ENCODE measurements around the gene IRF4. TPM values are rescaled to one million over a fixed set of nuclear protein-coding genes. Genes with fewer than 3 reads are reported as not detected.

IRF4 gene
- total RNA-seq, 1 donor from 2014 or later, result 6.0 TPM

DNA sequence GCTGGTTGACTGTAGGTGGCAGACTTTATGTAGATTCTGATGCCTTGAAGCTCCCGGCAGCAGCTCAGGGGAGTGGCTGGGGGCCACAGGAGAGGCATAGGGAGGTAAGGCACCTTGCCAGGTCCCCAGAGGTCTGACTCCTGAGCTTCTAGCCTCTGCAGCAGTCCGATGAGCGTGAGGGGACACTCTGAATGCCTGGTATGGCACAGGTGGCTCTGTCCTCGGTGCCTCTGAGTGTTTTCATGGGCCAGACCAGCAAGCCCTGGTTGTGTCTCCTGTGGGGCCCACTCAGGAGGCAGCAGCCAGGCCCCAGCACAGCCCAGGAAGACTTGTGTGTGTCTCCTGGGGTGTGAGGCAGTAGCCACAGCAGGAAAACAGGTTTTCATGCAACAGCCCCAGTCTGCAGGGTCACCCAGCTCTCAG, 39.7 kb upstream of the IRF4 start:
- no peak for ATAC-seq
- Histone ChIP-seq H3K27ac (no peak overlapping the region), H3K9me3 (no peaks in the 10 kb centered on the region), H3K27me3 (ENCODE audit: low read depth) (no peaks in the 10 kb centered on the region), H3K36me3 (peaks cover 38% of the 10 kb centered on the region), H3K4me3 (no peak overlapping the region), H3K4me1 (no peaks in the 10 kb centered on the region)
- DNase-seq, result peak; percentile 44
- intact Hi-C loops (cut with DNase I), result no loop called here
- TF ChIP-seq, protein P1, sequence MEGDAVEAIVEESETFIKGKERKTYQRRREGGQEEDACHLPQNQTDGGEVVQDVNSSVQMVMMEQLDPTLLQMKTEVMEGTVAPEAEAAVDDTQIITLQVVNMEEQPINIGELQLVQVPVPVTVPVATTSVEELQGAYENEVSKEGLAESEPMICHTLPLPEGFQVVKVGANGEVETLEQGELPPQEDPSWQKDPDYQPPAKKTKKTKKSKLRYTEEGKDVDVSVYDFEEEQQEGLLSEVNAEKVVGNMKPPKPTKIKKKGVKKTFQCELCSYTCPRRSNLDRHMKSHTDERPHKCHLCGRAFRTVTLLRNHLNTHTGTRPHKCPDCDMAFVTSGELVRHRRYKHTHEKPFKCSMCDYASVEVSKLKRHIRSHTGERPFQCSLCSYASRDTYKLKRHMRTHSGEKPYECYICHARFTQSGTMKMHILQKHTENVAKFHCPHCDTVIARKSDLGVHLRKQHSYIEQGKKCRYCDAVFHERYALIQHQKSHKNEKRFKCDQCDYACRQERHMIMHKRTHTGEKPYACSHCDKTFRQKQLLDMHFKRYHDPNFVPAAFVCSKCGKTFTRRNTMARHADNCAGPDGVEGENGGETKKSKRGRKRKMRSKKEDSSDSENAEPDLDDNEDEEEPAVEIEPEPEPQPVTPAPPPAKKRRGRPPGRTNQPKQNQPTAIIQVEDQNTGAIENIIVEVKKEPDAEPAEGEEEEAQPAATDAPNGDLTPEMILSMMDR (IDR thresholded peaks at IDR 0.05), result no peak

DNA sequence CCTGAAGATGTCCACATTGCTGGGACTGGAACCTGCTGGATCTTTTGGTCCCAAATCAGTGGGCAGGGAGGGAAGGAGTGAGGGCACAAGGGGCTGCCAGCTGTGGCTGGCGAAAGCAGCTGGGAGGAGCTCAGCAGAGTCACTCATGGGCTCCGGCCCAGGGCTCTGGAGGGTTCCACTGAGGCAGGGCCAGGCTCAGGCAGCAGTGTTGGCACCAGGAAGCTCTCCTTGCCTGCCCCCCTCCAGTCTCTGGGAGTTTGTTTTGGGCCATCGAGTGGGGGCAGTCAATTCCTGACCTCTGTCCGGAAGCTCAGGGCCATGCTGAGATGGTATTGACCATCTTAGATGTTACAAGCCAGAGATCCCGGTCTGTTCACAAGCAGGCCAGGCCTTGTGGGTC, 39.1 kb upstream of the IRF4 start:
- no peaks in the 10 kb centered on the region for H3K4me1 ChIP-seq
- no peak overlapping the region for H3K27ac ChIP-seq
- DNase-seq, result peak; percentile 53
- no peaks in the 10 kb centered on the region for H3K27me3 ChIP-seq (ENCODE audit: low read depth)
- TF ChIP-seq, protein P1 (IDR thresholded peaks at IDR 0.05), result no peak
- no peak overlapping the region for H3K4me3 ChIP-seq
- intact Hi-C loops (cut with DNase I), result no loop called here
- peaks cover 32% of the 10 kb centered on the region for H3K36me3 ChIP-seq
- no peak for ATAC-seq
- no peaks in the 10 kb centered on the region for H3K9me3 ChIP-seq

DNA sequence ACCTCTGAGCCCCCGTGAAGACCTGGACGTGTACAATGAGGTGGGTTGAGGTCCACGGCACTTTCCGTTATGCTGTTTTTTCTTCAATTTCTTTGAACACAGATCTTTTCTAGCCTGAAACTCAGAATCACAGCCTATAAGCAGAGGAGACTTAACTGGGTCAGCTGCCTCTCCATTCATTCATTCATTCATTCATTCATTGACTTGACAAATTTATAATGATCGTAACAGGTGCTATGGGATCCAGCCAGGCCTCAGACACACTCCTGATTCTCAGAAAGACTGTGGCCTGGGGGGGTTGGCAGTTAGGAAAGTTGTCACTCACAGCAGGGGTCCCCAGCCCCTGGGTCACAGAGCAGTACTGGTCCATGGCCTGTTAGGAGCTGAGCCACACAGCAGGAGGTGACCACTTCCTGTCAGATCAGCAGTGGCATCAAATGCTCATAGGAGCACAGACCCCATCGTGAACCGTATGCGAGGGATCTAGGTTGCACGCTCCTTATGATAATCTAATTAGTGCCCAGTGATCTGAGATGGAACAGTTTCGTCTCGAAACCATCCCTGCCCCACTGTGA, 38.6 kb upstream of the IRF4 start:
- no peaks in the 10 kb centered on the region for H3K9me3 ChIP-seq
- peaks cover 27% of the 10 kb centered on the region for H3K36me3 ChIP-seq
- intact Hi-C loops (cut with DNase I), result no loop called here
- H3K27ac ChIP-seq, result no peak overlapping the region
- no peaks in the 10 kb centered on the region for H3K27me3 ChIP-seq (ENCODE audit: low read depth)
- H3K4me3 ChIP-seq, result no peak overlapping the region
- TF ChIP-seq, protein P1 (IDR thresholded peaks at IDR 0.05), result no peak
- no peak for DNase-seq
- H3K4me1 ChIP-seq, result no peaks in the 10 kb centered on the region
- ATAC-seq, result no peak

DNA sequence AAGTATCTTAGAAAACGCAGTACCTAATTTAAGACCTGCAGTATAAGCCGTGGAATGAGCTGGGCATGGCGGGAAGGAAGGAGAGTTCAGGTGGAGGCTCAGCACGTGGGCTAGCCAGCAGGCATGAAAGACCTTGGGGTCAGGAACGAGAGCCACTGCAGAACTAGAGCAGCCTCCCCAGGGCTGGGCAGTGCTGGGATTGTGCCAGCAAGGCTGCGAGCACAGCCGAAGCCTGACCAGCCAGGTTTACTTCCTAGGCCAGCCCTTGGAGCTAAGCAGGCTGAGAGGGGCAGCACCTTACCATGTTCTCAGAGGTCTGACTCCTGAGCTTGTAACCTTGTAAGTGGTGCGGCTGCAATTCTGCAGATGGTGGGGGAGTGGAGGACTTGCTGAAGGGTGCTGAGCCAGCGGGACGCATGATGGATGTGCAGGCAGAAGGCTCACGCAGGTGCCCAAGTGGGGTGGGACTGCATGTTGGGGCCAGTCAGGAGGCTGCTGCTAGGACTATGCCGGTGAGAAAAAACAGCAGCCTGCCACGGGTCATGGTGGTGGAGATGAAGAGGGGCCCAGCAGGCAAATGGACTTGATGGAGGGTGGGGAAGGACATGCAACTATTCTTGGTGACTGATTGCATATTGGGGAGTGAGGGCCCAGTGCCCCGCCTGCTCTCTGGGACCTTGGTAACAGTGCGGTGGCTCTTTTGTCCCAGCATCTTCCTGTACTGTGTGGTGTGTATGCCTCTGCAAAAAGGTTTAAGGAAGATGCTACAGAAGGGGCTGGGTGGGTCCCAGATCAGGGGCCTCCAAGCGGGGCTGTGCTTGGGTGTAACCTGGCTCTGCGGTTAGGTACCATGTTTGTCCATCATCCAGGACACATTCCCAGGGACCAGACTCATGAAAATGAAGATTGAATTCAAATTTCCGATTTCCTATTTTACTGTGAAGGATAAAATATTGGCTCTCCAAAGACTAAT, 37.6 kb upstream of the IRF4 start:
- DNase-seq, result peak; percentile 50
- H3K36me3 ChIP-seq, result peaks cover 17% of the 10 kb centered on the region

DNA sequence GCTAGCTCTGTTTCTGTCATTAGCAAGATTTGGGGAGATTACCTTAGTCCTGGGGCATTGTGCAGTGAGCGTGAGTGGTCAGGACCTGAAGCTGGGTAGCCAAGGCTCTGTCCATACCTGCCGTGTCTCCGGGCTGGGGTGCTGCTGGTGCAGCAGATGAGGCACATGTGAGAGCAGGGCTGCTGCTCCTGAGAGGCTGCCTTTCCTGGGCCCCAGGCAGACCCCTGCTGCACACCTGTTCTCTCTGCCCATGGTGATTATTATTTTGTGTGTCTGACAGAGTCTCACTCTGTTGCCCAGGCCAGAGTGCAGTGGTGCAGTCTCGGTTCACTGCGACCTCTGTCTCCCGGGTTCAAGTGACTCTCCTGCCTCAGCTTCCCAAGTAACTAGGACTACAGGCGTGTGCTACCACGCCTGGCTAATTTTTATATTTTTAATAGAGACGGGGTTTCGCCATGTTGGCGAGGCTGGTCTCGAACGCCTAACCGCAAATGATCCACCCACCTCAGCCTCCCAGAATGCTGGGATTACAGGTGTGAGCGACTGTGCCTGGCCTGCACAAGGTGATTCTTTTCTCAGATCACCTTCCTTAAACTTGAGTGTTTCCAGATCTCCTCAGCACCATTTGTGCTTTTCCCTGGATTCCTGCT, 36.8 kb upstream of the IRF4 start:
- ATAC-seq (no peak), DNase-seq (peak; percentile 49)
- Histone ChIP-seq H3K27ac (no peak overlapping the region), H3K36me3 (peaks cover 13% of the 10 kb centered on the region), H3K4me3 (no peak overlapping the region), H3K27me3 (ENCODE audit: low read depth) (no peaks in the 10 kb centered on the region), H3K9me3 (no peaks in the 10 kb centered on the region), H3K4me1 (no peaks in the 10 kb centered on the region)
- TF ChIP-seq, protein P1 (IDR thresholded peaks at IDR 0.05), result no peak
- intact Hi-C loops (cut with DNase I), result no loop called here

More for the DNA sequence above, 37.6 kb upstream of the IRF4 start:
- H3K4me1 ChIP-seq, result no peaks in the 10 kb centered on the region
- ATAC-seq, result no peak
- TF ChIP-seq, protein P1 (IDR thresholded peaks at IDR 0.05), result no peak
- H3K27ac ChIP-seq, result no peak overlapping the region
- intact Hi-C loops (cut with DNase I), result no loop called here
- H3K4me3 ChIP-seq, result no peak overlapping the region
- H3K9me3 ChIP-seq, result no peaks in the 10 kb centered on the region
- H3K27me3 ChIP-seq (ENCODE audit: low read depth), result no peaks in the 10 kb centered on the region
